Fibroblast of lung (primary cell): Measurements from ENCODE around the gene ZNF644. TPM values are rescaled to one million over a fixed set of nuclear protein-coding genes. Genes with fewer than 3 reads are reported as not detected.

Experiments used
- DNase-seq, 2 donors: peaks; one replicate each; pipeline versions ENCODE4 v3.0.0 to v3.0.0-alpha.2; 2010; ENCODE audit warnings: low read depth in 2 of 2
- H2AFZ ChIP-seq: 2 replicates; pipeline ENCODE4 v1.5.1; 2012; ENCODE audit warnings: low read length, control low read depth, inconsistent platforms
- H3K27ac ChIP-seq: 2 replicates; pipeline ENCODE4 v1.5.1; 2011; ENCODE audit warnings: low read length, control low read depth; ENCODE audit not compliant: insufficient read depth
- H3K27me3 ChIP-seq: 2 replicates; pipeline ENCODE4 v1.5.1; 2011; ENCODE audit warnings: mild to moderate bottlenecking, low read length; ENCODE audit not compliant: control insufficient read depth, insufficient read depth
- H3K36me3 ChIP-seq: 2 replicates; pipeline ENCODE4 v1.5.1; 2011; ENCODE audit warnings: low read length; ENCODE audit not compliant: control insufficient read depth, insufficient read depth
- H3K4me1 ChIP-seq: 2 replicates; pipeline ENCODE4 v1.5.1; 2011; ENCODE audit warnings: low read length; ENCODE audit not compliant: control insufficient read depth, insufficient read depth; ENCODE audit errors: extremely low read depth
- H3K4me2 ChIP-seq: 2 replicates; pipeline ENCODE4 v1.5.1; 2011; ENCODE audit warnings: low read length, control low read depth; ENCODE audit not compliant: insufficient read depth; ENCODE audit errors: extremely low read depth
- H3K4me3 ChIP-seq, 4 experiments: fragments of 200-600 bp in 1 of 4; sonication (generic) in 1 of 4; replicated peaks in 1 of 4; 2 replicates each; pipeline ENCODE4 v1.5.1; 2011 to 2016; ENCODE audit warnings: low read length in 4 of 4, low read depth in 3 of 4, mild to moderate bottlenecking in 3 of 4, control low read depth in 2 of 4, inconsistent platforms in 1 of 4, mixed read lengths in 1 of 4; ENCODE audit not compliant: insufficient read depth in 1 of 4; ENCODE audit errors: control extremely low read depth in 1 of 4
- H3K79me2 ChIP-seq: 2 replicates; pipeline ENCODE4 v1.5.1; 2012; ENCODE audit warnings: mild to moderate bottlenecking, low read length, inconsistent platforms; ENCODE audit not compliant: control insufficient read depth, insufficient read depth
- H3K9ac ChIP-seq: 2 replicates; pipeline ENCODE4 v1.5.1; 2011; ENCODE audit warnings: mild to moderate bottlenecking, low read length, control low read depth; ENCODE audit not compliant: insufficient read depth
- H3K9me3 ChIP-seq: 2 replicates; pipeline ENCODE4 v1.5.1; 2012; ENCODE audit warnings: low read depth, low read length; ENCODE audit not compliant: control insufficient read depth, insufficient read depth
- H4K20me1 ChIP-seq: 2 replicates; pipeline ENCODE4 v1.5.1; 2011; ENCODE audit warnings: low read length; ENCODE audit not compliant: control insufficient read depth, insufficient read depth; ENCODE audit errors: extremely low read depth
- EZH2 ChIP-seq: IDR thresholded peaks from 2 replicates; pipeline ENCODE4 v1.5.1; 2012; ENCODE audit warnings: low read length, control low read depth, mild to moderate bottlenecking; ENCODE audit errors: missing control alignments
- polyA plus RNA-seq, 2 donors: library from polyadenylated mRNA; depleted of rRNA in 1 of 2; stranded (reverse) in 1 of 2; unstranded in 1 of 2; fragments of >200 nt; gene quantifications; 2 replicates each; pipeline ENCODE4 v1.2.1, GENCODE V29; 2011 to 2012; ENCODE audit warnings: missing spikeins in 1 of 2
- total RNA-seq: library from RNA; depleted of rRNA; stranded (reverse); fragments of >200 nt; gene quantifications from 2 replicates; pipeline ENCODE4 v1.2.1, GENCODE V29; 2014
- TF ChIP-seq, protein P1 (sequence below), 2 donors: IDR thresholded peaks in 1 of 2; conservative IDR thresholded peaks in 1 of 2; 1 replicate in 1 of 2; 2 replicates in 1 of 2; pipeline ENCODE4 v1.5.1; 2011 to 2012; ENCODE audit warnings: low read length in 2 of 2, control low read depth in 1 of 2, inconsistent platforms in 1 of 2, low read depth in 1 of 2, mild to moderate bottlenecking in 1 of 2

The ZNF644 gene
- total and polyA plus RNA-seq, 2 donors (not counting 1 experiment from before 2014, with no cell fraction given) = 25.6 to 56.8 TPM

DNA sequence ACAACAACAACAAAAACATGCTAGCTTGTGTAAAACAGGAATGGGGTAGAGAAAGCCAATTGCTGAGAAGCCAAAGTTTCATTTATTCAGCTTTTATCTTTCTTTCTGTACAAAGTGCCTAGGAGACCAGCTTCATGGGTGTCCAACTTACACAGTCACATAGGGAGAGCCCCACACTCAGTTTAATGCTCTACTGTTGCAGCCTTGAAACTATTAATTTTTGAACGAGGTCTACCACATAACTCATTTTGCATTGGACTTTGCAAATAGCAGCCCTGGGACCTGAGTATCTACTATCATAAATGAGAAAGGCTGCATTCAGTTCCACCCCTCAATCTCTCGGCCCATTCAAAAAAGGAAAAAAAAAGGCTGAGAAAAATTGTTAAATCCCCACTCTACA, 98.8 kb downstream of the ZNF644 start:
- Histone ChIP-seq H3K4me2 (no peak overlapping the region), H3K79me2 (peaks cover 53% of the 10 kb centered on the region), H3K36me3 (no peaks in the 10 kb centered on the region), H3K9ac (no peak overlapping the region), H2AFZ (no peak overlapping the region), H3K27me3 (no peaks in the 10 kb centered on the region), H4K20me1 (no peaks in the 10 kb centered on the region), H3K4me1 (peaks cover 9% of the 10 kb centered on the region), H3K27ac (no peak overlapping the region), H3K9me3 (no peaks in the 10 kb centered on the region), H3K4me3 (no peak overlapping the region)
- TF ChIP-seq EZH2 = no peak
- TF ChIP-seq, protein P1, sequence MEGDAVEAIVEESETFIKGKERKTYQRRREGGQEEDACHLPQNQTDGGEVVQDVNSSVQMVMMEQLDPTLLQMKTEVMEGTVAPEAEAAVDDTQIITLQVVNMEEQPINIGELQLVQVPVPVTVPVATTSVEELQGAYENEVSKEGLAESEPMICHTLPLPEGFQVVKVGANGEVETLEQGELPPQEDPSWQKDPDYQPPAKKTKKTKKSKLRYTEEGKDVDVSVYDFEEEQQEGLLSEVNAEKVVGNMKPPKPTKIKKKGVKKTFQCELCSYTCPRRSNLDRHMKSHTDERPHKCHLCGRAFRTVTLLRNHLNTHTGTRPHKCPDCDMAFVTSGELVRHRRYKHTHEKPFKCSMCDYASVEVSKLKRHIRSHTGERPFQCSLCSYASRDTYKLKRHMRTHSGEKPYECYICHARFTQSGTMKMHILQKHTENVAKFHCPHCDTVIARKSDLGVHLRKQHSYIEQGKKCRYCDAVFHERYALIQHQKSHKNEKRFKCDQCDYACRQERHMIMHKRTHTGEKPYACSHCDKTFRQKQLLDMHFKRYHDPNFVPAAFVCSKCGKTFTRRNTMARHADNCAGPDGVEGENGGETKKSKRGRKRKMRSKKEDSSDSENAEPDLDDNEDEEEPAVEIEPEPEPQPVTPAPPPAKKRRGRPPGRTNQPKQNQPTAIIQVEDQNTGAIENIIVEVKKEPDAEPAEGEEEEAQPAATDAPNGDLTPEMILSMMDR (conservative IDR thresholded peaks at IDR 0.05 in 1 of 2, IDR thresholded peaks at IDR 0.05 in 1 of 2; ENCODE audit: low read depth in 1 of 2, low read length in 2 of 2) = no peak
- no peak for DNase-seq

- H3K27me3 ChIP-seq = no peaks in the 10 kb centered on the region
- H3K4me2 ChIP-seq = peak overlapping the region; percentile 17
- H3K4me3 ChIP-seq = no peak overlapping the region
- H2AFZ ChIP-seq = no peak overlapping the region
- peaks cover 9% of the 10 kb centered on the region for H3K4me1 ChIP-seq
- no peak overlapping the region for H3K27ac ChIP-seq
- H3K36me3 ChIP-seq = no peaks in the 10 kb centered on the region
- TF ChIP-seq, protein P1 (conservative IDR thresholded peaks at IDR 0.05 in 1 of 2, IDR thresholded peaks at IDR 0.05 in 1 of 2; ENCODE audit: low read depth in 1 of 2, low read length in 2 of 2) = no peak
- TF ChIP-seq EZH2 = no peak
- DNase-seq = no peak
- H3K79me2 ChIP-seq = peaks cover 53% of the 10 kb centered on the region
- no peaks in the 10 kb centered on the region for H4K20me1 ChIP-seq
- H3K9me3 ChIP-seq = no peaks in the 10 kb centered on the region
- no peak overlapping the region for H3K9ac ChIP-seq
Measured at GRCh38 chr1:90922202-90922601, 99.6 kb downstream of the ZNF644 start.

- DNase-seq = peak in 1 of 2 donors; percentile 55
- no peak overlapping the region for H2AFZ ChIP-seq
- H3K27me3 ChIP-seq = no peaks in the 10 kb centered on the region
- H3K9ac ChIP-seq = no peak overlapping the region
- no peak for TF ChIP-seq EZH2
- TF ChIP-seq, protein P1 (conservative IDR thresholded peaks at IDR 0.05 in 1 of 2, IDR thresholded peaks at IDR 0.05 in 1 of 2; ENCODE audit: low read depth in 1 of 2, low read length in 2 of 2) = no peak
- H3K79me2 ChIP-seq = peaks cover 44% of the 10 kb centered on the region
- no peak overlapping the region for H3K27ac ChIP-seq
- H4K20me1 ChIP-seq = no peaks in the 10 kb centered on the region
- no peak overlapping the region for H3K4me3 ChIP-seq
- peaks cover 7% of the 10 kb centered on the region for H3K4me1 ChIP-seq
- no peaks in the 10 kb centered on the region for H3K9me3 ChIP-seq
- no peak overlapping the region for H3K4me2 ChIP-seq
- no peaks in the 10 kb centered on the region for H3K36me3 ChIP-seq
Measured at GRCh38 chr1:90919900-90920299, 101.9 kb downstream of the ZNF644 start.
